ENCODE data around the gene POLR1H.

GRCh38 chr6:30092852-30093543, 31.9 kb downstream of the POLR1H start:
- TF ChIP-seq CTCF (IDR thresholded peaks at IDR 0.05): no peak
- TF ChIP-seq POLR2AphosphoS5 (IDR thresholded peaks at IDR 0.05): no peak
- no peak for TF ChIP-seq POLR2A (IDR thresholded peaks at IDR 0.05)
